Liver (tissue), 9 donors: ENCODE data around the gene UNC13C. TPM values are rescaled to one million over a fixed set of nuclear protein-coding genes. Genes with fewer than 3 reads are reported as not detected.

Experiments
- DNase-seq: peaks from one replicate; pipeline ENCODE4 v3.0.0-alpha.2; 2017; ENCODE audit warnings: low spot score
- H3K27ac ChIP-seq, 2 donors: one replicate each; pipeline ENCODE4 v1.7.0; 2013; ENCODE audit warnings: inconsistent platforms in 2 of 2, low read length in 2 of 2, control low read depth in 1 of 2, low read depth in 1 of 2, mild to moderate bottlenecking in 1 of 2
- H3K27me3 ChIP-seq, 4 donors: one replicate each; pipeline versions ENCODE4 v1.6.1 to v1.7.0; 2013; ENCODE audit warnings: low read length in 3 of 4, inconsistent platforms in 1 of 4, mild to moderate bottlenecking in 1 of 4, moderate library complexity in 1 of 4; ENCODE audit not compliant: control insufficient read depth in 4 of 4, insufficient read depth in 4 of 4
- H3K36me3 ChIP-seq, 4 donors: one replicate each; pipeline versions ENCODE4 v1.6.1 to v1.7.0; 2013; ENCODE audit warnings: low read length in 3 of 4, mild to moderate bottlenecking in 3 of 4, low read depth in 1 of 4, moderate library complexity in 1 of 4; ENCODE audit not compliant: control insufficient read depth in 4 of 4, insufficient read depth in 3 of 4
- H3K4me1 ChIP-seq, 4 donors: one replicate each; pipeline versions ENCODE4 v1.6.1 to v1.7.0; 2013; ENCODE audit warnings: low read length in 3 of 4, mild to moderate bottlenecking in 3 of 4, moderate library complexity in 1 of 4; ENCODE audit not compliant: control insufficient read depth in 4 of 4, insufficient read depth in 4 of 4
- H3K4me3 ChIP-seq, 3 donors: one replicate each; pipeline versions ENCODE4 v1.6.1 to v1.7.0; 2013; ENCODE audit warnings: low read length in 3 of 3, control low read depth in 1 of 3, low read depth in 1 of 3, mild to moderate bottlenecking in 1 of 3
- H3K9ac ChIP-seq, 2 donors: one replicate each; pipeline ENCODE4 v1.7.0; 2013; ENCODE audit warnings: low read length in 2 of 2, mild to moderate bottlenecking in 2 of 2, moderate library complexity in 2 of 2, control low read depth in 1 of 2, low read depth in 1 of 2
- H3K9me3 ChIP-seq, 4 donors: one replicate each; pipeline versions ENCODE4 v1.6.1 to v1.7.0; 2013; ENCODE audit warnings: low read length in 3 of 4; ENCODE audit not compliant: control insufficient read depth in 4 of 4
- CTCF ChIP-seq: fragments of 150-350 bp; IDR thresholded peaks from 2 replicates; pipeline ENCODE4 v1.5.1; 2017; ENCODE audit warnings: improper control_type of control experiment, low read depth, low read length; ENCODE audit not compliant: missing input control
- EGR1 ChIP-seq, 2 donors: IDR thresholded peaks; 2 replicates each; pipeline ENCODE4 v1.6.1; 2016 to 2018; ENCODE audit warnings: antibody characterized with exemption in 2 of 2, low read depth in 2 of 2
- FOXA1 ChIP-seq: IDR thresholded peaks from 2 replicates; pipeline ENCODE4 v1.6.1; 2016; ENCODE audit warnings: antibody characterized with exemption
- FOXA2 ChIP-seq: IDR thresholded peaks from 2 replicates; pipeline ENCODE4 v1.6.1; 2016; ENCODE audit warnings: antibody characterized with exemption
- GABPA ChIP-seq, 2 donors: IDR thresholded peaks in 1 of 2; conservative IDR thresholded peaks in 1 of 2; 2 replicates each; pipeline ENCODE4 v1.6.1; 2016; ENCODE audit warnings: antibody characterized with exemption in 2 of 2, mild to moderate bottlenecking in 1 of 2, moderate library complexity in 1 of 2
- HNF4A ChIP-seq, 2 donors: conservative IDR thresholded peaks; 2 replicates each; pipeline ENCODE4 v1.6.1; 2016; ENCODE audit warnings: antibody characterized with exemption in 2 of 2, mild to moderate bottlenecking in 2 of 2
- JUND ChIP-seq, 2 donors: IDR thresholded peaks; 2 replicates each; pipeline ENCODE4 v1.6.1; 2016; ENCODE audit warnings: antibody characterized with exemption in 2 of 2
- MAX ChIP-seq: IDR thresholded peaks from 2 replicates; pipeline ENCODE4 v1.6.1; 2016; ENCODE audit warnings: antibody characterized with exemption
- NR2F2 ChIP-seq: IDR thresholded peaks from 2 replicates; pipeline ENCODE4 v1.6.1; 2016; ENCODE audit warnings: antibody characterized with exemption
- RAD21 ChIP-seq, 2 donors: IDR thresholded peaks; 2 replicates each; pipeline ENCODE4 v1.6.1; 2016; ENCODE audit warnings: antibody characterized with exemption in 2 of 2, mild to moderate bottlenecking in 2 of 2
- RXRA ChIP-seq, 2 donors: IDR thresholded peaks; 2 replicates each; pipeline ENCODE4 v1.6.1; 2017 to 2018; ENCODE audit warnings: antibody characterized with exemption in 2 of 2, mild to moderate bottlenecking in 1 of 2
- TAF1 ChIP-seq: conservative IDR thresholded peaks from 2 replicates; pipeline ENCODE4 v1.6.1; 2016; ENCODE audit warnings: antibody characterized with exemption, mild to moderate bottlenecking
- WGBS: extraction: QIAGEN DNeasy Blood & Tissue Kit; methylation state at CpG from one replicate; pipeline ENCODE4 v1.1.7; 2013; 5-methylcytosine and 5-hydroxymethylcytosine counted together
- polyA plus RNA-seq, 2 donors: library from polyadenylated mRNA; stranded (reverse) in 1 of 2; unstranded in 1 of 2; fragments of 200-250 nt in 1 of 2; fragments of >200 nt in 1 of 2; fragmentation: Nextera tagmentation in 1 of 2; extraction: Ambion mirVana in 1 of 2; gene quantifications; one replicate each; pipeline versions ENCODE4 v1.2.1 to v1.2.3, GENCODE V29; 2013 to 2015
- total RNA-seq, 2 donors: library from RNA; depleted of rRNA; stranded (reverse); fragments of >200 nt; gene quantifications; one replicate each; pipeline ENCODE4 v1.2.3, GENCODE V29; 2014
- TF ChIP-seq, protein P1 (sequence below): IDR thresholded peaks from 2 replicates; pipeline ENCODE4 v1.6.1; 2016; ENCODE audit warnings: antibody characterized with exemption
- TF ChIP-seq, protein P2 (sequence below): IDR thresholded peaks from 2 replicates; pipeline ENCODE4 v1.6.1; 2016; ENCODE audit warnings: antibody characterized with exemption, mild to moderate bottlenecking
- donor health status: healthy.
- donor health status: healthy.
- donor health status: healthy.
- donor health status: healthy.
- donor health status: healthy.

UNC13C gene
- total and polyA plus RNA-seq, 4 donors = 0.19 TPM; not detected in 3

GRCh38 chr15:54580643-54581042, 602.4 kb downstream of the UNC13C start (continued):
- TF ChIP-seq HNF4A (conservative IDR thresholded peaks at IDR 0.05) (no peak), FOXA1 (no peak), MAX (no peak), NR2F2 (no peak), TAF1 (no peak)

GRCh38 chr15:54582863-54583643, 604.8 kb downstream of the UNC13C start:
- no peak overlapping the region for H3K4me3 ChIP-seq
- H3K9me3 ChIP-seq = no peaks in the 10 kb centered on the region
- no peaks in the 10 kb centered on the region for H3K4me1 ChIP-seq
- no peak for TF ChIP-seq RXRA (IDR thresholded peaks at IDR 0.05)
- WGBS = 83% methylated on average over 7 of the region's 7 CpGs
- H3K36me3 ChIP-seq = no peaks in the 10 kb centered on the region
- peaks cover 0 to 2% (median 0%) of the 10 kb centered on the region in 4 donors for H3K27me3 ChIP-seq
- no peak overlapping the region for H3K9ac ChIP-seq
- no peak overlapping the region for H3K27ac ChIP-seq
- DNase-seq = no peak

DNA sequence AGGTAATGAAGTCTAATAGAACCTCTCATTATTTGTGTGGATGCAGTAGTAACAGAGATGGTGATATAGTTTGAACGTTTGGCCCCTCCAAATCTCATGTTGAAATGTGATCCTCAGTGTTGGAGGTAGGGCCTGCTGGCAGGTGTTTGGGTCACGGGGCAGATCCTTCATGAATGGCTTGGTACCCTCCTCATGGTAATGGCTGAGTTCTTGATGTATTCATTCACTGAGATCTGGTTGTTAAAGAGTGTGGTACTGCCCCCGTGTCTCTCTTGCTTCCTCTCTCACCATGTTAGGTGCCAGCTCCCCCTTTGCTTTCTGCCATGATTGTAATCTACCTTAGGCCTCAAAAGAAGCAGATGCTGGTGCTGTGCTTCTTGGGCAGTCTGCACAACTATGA, 606.8 kb downstream of the UNC13C start:
- H3K9ac ChIP-seq = no peak overlapping the region
- no peaks in the 10 kb centered on the region for H3K36me3 ChIP-seq
- no peak overlapping the region for H3K27ac ChIP-seq
- DNase-seq = no peak
- H3K4me3 ChIP-seq = no peak overlapping the region
- no peaks in the 10 kb centered on the region for H3K9me3 ChIP-seq
- no peaks in the 10 kb centered on the region for H3K4me1 ChIP-seq
- WGBS = 67% methylated on average over 3 of the region's 3 CpGs
- TF ChIP-seq TAF1 = no peak
- no peak for TF ChIP-seq GABPA (IDR thresholded peaks at IDR 0.05 in 1 of 2, conservative IDR thresholded peaks at IDR 0.05 in 1 of 2)
- TF ChIP-seq JUND (IDR thresholded peaks at IDR 0.05) = no peak
- no peak for TF ChIP-seq FOXA2
- TF ChIP-seq RAD21 (IDR thresholded peaks at IDR 0.05) = no peak
- TF ChIP-seq, protein P1, sequence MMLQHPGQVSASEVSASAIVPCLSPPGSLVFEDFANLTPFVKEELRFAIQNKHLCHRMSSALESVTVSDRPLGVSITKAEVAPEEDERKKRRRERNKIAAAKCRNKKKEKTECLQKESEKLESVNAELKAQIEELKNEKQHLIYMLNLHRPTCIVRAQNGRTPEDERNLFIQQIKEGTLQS = no peak
- no peak for TF ChIP-seq FOXA1
- peaks cover 0 to 2% (median 0%) of the 10 kb centered on the region in 4 donors for H3K27me3 ChIP-seq

DNA sequence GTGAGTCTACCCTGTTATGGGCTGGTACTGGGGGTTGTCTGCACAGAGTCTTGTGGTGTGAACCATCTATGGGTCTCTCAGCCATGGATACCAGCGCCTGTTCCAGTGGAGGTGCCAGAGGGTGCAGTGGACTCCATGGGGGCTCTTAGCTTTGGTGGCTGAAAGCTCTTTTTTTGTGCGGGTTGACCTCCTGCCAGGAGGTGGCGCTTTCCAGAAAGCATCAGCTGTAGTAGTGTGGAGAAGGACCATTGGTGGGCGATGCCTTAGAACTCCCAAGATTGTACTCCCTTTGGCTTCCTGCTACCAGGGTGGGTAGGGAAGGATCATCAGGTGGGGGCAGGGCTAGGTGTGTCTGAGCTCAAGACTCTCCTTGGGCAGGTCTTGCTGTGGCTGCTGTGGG, 615.9 kb downstream of the UNC13C start:
- H3K27me3 ChIP-seq = no peaks in the 10 kb centered on the region
- peaks cover 0 to 5% (median 0%) of the 10 kb centered on the region in 4 donors for H3K9me3 ChIP-seq
- H3K27ac ChIP-seq = no peak overlapping the region
- H3K4me3 ChIP-seq = no peak overlapping the region
- H3K36me3 ChIP-seq = no peaks in the 10 kb centered on the region
- TF ChIP-seq JUND (IDR thresholded peaks at IDR 0.05) (no peak), CTCF (no peak), NR2F2 (no peak), EGR1 (IDR thresholded peaks at IDR 0.05; ENCODE audit: low read depth in 2 of 2) (no peak), HNF4A (conservative IDR thresholded peaks at IDR 0.05) (no peak), MAX (no peak), TAF1 (no peak), RXRA (IDR thresholded peaks at IDR 0.05) (no peak)
- TF ChIP-seq, protein P2, sequence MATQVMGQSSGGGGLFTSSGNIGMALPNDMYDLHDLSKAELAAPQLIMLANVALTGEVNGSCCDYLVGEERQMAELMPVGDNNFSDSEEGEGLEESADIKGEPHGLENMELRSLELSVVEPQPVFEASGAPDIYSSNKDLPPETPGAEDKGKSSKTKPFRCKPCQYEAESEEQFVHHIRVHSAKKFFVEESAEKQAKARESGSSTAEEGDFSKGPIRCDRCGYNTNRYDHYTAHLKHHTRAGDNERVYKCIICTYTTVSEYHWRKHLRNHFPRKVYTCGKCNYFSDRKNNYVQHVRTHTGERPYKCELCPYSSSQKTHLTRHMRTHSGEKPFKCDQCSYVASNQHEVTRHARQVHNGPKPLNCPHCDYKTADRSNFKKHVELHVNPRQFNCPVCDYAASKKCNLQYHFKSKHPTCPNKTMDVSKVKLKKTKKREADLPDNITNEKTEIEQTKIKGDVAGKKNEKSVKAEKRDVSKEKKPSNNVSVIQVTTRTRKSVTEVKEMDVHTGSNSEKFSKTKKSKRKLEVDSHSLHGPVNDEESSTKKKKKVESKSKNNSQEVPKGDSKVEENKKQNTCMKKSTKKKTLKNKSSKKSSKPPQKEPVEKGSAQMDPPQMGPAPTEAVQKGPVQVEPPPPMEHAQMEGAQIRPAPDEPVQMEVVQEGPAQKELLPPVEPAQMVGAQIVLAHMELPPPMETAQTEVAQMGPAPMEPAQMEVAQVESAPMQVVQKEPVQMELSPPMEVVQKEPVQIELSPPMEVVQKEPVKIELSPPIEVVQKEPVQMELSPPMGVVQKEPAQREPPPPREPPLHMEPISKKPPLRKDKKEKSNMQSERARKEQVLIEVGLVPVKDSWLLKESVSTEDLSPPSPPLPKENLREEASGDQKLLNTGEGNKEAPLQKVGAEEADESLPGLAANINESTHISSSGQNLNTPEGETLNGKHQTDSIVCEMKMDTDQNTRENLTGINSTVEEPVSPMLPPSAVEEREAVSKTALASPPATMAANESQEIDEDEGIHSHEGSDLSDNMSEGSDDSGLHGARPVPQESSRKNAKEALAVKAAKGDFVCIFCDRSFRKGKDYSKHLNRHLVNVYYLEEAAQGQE = no peak
- no peak overlapping the region for H3K9ac ChIP-seq
- no peaks in the 10 kb centered on the region for H3K4me1 ChIP-seq
- 95% methylated on average over 4 of the region's 4 CpGs for WGBS
- no peak for DNase-seq
